Limb (tissue), 2 donors: ENCODE data around the gene LOXL1.
A peak's percentile ranks its signal among the peaks of the same experiment; 100 is the strongest.
"Not testable (repeated sequence)": the region's sequence is repeated elsewhere in the genome, so short reads cannot be mapped to it uniquely, and the experiment has no call there.

Experiments
- DNase-seq, 2 donors: peaks; one replicate each; pipeline ENCODE4 v3.0.0-alpha.2; 2016; ENCODE audit errors: extremely low spot score in 2 of 2

Gene LOXL1

DNA sequence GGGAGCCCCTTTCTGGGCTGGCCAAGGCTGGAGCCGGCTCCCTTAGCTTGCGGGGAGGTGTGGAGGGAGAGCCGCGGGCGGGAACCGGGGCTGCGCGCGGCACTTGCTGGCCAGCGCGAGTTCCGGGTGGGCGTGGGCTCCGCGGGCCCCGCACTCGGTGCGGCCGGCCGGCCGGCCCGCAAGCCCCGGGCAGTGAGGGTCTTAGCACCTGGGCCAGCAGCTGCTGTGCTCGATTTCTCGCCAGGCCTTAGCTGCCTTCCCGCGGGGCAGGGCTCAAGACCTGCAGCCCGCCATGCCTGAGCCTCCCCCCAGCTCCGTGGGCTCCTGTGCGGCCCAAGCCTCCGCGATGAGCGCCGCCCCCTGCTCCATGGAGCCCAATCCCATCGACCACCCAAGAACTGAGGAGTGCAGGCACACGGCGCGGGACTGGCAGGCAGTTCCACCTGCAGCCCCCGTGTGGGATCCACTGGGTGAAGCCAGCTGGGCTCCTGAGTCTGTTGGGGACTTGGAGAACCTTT is 47.5 kb downstream of the LOXL1 start:
- not testable (repeated sequence) for DNase-seq

DNA sequence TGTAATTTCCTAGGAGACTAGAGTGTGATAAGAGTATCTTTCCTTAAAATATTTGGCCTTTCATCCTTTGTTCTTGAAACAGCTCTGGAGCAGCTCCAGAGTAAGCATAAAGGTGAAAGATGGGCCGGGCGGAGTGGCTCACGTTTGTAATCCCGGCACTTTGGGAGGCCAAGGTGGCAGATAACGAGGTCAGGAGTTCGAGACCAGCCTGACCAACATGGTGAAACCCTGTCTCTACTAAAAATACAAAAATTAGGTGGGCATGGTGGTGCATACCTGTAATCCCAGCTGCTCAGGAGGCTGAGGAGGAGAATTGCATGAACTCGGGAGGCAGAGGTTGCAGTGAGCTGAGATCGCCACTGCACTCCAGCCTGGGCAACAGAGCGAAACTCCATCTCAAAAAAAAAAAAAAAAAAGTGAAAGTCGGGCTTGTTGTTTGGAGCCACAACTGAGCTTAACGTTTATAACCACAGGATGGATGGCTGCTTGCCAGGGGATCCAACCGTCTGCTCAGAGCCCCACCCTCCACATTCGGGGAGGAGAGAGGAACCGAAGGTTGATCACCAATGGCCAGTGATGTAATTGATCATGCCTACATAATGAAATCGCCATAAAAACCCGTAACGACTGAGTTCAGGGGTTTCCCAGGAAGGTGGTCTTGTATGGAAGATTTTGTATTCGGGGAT is 49.3 kb downstream of the LOXL1 start:
- not testable (repeated sequence) for DNase-seq

DNA sequence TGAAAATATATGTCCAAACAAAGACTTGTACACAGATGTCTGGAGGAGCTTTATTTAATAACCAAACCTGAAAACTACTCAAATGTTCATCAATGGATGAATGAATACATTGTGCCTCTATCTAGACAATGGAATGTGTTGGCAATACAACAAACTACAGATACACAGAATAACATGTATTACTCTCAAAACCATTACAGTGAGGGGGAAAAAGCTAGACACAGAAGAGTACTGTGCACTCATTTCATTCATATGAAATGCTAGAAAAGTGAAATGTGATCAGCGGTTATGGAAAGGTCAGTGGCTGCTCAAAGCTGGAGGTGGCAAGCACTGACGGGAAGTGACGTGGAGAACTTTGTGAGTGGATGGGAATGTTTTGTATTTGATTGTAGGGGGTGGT is 52.6 kb downstream of the LOXL1 start:
- DNase-seq, result no peak

DNA sequence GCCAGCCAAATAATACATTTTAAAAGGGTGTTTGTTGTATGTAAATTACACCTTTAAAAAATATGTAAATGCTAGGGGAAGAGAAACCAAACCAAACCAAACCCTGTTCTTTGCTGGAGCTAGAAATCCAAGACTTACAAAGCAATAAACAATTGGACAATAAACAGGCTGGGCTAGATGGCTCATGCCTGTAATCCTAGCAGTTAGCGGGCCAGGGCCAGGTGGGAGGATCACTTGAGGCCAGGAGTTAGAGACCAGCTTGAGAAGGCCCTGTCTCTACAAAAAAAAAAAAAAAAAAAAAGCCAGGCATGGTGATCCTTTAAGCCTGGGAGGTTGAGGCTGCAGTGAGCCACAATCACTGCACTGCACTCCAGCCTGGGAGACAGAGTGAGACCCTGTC is 53.4 kb downstream of the LOXL1 start:
- DNase-seq, result no peak

DNA sequence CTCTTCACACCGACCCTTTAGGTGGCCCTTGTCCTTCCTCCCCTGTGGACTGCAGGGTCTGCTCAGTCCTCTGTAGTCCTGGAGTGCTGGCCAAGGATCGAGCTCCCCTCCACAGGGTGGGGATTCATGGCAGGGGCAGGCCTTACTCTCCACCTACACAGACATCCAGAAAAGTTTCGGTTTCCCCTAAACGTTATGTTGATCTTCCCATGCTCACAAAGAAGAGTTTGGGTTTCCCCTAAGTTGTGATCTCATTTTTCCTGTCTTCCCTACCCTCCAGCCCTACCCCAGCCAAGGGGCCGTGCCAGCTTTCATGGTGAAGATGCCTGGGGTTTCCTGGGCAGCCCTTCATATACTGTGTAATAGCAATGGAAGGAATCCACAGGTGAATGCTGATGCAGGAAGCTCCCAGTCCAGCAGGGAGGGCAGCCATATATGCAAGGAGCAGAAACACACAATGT is 55.5 kb downstream of the LOXL1 start:
- no peak for DNase-seq

DNA sequence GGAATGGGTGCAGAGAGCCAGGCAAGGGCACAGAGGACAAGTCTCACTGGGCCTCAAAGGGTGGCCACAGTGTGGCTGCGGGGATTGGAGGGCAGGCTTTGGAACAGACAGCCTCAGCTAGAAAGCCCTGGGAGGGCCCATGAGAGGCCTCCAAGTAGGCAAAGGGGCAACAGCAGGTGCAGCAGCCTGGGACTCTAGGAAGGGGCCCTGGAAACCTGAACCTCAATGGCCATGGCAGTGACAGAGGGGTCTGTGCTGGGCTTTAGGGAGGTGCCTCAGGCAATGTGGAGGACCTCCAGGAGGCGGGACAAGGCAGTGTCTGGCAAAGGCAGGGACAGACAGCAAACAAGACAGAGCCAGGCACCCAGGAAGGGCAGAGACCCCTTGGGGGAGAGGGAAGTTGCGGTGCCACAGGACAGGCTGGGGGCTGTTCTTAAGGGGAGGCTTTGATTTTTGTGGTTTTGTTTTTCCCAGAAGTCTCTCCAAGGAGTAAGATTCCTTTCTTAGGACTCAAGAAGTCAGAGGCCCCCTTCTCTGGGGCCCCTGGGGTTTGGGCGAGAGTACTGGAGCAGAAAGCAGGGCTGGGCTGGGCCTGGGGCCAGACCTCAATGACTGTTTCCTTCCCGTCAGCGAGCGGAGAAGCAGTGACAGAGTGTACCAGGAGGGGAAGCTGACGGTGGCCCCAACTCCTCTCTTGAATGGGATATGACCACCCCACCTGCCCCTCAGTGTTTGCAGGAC is 56.1 kb downstream of the LOXL1 start:
- peak; percentile 60 to 77 for DNase-seq

DNA sequence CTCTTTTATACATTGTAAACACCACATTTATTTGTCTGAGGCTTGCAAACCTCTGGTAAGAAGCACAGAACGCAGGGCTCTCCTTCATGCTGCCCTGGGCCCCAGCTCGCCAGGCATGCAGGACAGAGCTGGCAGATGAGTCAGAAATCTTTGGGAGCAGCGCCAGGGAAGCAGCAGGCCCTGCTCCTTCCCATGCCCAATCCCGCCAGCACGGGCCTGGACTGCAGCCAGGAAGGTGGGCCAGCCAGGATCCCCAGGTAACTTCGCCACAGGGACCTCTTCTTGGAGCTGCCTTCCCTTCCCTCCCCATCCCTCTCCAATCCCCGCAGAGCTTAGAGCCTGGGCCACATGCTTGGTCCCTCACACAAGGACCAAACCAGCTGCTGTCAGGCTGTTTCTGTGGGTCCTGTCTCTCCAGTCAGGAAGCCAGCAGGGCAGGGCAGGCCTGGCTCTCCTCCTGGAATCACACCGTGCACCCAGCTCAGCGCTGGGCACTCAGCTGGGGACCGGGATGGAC is 57.0 kb downstream of the LOXL1 start:
- peak in 1 of 2 donors; percentile 55 for DNase-seq

DNA sequence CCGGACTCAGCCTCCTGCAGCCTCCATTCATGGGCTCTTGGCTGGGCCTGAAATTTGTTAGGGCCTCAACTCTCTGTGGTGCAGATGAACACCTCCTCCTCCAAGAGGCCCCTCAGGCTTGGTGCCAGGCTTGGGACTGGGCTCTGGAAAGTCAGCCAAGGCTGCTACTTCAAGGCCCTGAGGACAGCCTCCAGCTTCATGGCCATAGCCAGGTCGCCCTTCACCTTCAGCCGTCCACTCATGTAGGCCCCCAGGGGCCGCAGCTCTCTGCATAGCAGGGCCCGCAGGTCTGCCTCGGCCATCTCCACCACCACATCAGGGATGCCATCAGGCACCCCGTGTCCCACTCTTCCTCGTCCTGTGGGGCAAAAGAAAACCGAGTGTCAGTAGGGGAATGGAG is 57.5 kb downstream of the LOXL1 start:
- no peak for DNase-seq

GRCh38 chr15:73984208-73984979 is 58.1 kb downstream of the LOXL1 start:
- no peak for DNase-seq

GRCh38 chr15:73985101-73985873 is 59.0 kb downstream of the LOXL1 start:
- DNase-seq, result no peak

DNA sequence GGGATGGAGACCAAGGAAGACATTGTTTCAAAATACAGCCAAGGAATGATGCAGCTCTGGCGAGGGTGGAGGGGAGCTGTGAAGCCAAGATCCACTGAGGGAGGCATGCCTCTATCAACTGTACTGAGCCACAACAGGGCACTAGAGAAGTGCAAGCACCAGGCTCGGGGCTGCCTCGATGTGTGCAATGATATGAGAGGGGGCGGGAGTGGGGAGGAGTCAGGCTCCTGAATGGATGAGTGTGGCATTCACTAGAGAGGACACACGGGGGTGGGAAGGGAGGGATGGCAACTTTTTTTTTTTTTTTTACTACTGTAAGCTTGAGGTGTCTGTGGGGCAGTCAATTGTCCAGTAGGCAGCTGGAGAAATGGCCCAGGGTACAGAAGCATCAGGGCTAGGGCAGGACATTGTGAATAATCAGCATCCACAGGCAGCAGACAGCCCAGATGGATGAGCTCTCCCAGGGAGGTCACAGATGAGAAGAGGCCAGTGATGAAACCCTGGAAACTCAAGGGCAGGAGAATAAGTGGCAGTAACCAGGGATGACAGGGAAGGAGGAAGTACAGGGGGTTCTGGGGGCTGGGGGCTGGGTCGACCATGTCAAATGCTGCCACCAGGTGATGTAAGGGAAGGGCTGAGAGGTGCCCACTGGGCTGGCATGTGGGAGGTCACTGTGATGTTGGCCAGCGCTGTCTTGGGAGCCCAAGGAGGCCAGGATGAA is 60.0 kb downstream of the LOXL1 start:
- no peak for DNase-seq

DNA sequence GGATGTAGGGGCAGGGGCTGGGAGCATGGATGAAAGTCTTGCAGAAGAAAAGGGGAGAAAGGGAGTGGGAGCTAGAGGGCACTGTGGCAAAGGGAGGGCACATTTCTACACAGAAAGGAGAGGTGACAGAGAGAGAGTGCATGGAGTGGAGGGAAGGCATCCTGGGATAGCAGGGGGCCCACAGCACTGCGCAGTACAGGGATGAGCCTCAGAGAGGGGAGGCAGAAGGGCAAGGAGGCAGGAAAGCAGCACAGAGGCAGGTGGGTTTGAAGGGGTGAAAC is 60.5 kb downstream of the LOXL1 start:
- no peak for DNase-seq

DNA sequence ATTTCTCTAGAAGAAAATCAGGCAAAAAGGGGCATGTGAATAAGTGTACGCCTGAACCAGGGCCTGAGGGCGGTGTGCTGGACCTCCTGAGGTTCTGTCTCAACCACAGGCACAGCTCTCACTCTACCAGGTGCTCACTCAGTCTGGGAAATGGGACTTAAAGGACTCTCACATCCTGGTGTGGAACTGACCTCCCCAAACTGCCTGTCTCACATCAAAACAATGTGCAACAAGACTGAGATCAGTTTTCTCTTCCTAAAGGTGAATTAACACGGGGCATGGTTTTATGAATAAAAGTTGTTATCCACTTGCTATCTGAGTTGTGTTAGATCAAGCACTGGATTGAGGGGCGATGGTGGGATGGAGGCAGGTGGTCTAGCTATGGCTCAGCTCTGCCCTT is 61.0 kb downstream of the LOXL1 start:
- DNase-seq, result no peak

- DNase-seq, result no peak
Measured at GRCh38 chr15:73987681-73988444, 61.6 kb downstream of the LOXL1 start.

GRCh38 chr15:73988445-73988969 is 62.2 kb downstream of the LOXL1 start:
- no peak for DNase-seq

- DNase-seq, result no peak
Measured at GRCh38 chr15:73989001-73989798, 62.9 kb downstream of the LOXL1 start.

DNA sequence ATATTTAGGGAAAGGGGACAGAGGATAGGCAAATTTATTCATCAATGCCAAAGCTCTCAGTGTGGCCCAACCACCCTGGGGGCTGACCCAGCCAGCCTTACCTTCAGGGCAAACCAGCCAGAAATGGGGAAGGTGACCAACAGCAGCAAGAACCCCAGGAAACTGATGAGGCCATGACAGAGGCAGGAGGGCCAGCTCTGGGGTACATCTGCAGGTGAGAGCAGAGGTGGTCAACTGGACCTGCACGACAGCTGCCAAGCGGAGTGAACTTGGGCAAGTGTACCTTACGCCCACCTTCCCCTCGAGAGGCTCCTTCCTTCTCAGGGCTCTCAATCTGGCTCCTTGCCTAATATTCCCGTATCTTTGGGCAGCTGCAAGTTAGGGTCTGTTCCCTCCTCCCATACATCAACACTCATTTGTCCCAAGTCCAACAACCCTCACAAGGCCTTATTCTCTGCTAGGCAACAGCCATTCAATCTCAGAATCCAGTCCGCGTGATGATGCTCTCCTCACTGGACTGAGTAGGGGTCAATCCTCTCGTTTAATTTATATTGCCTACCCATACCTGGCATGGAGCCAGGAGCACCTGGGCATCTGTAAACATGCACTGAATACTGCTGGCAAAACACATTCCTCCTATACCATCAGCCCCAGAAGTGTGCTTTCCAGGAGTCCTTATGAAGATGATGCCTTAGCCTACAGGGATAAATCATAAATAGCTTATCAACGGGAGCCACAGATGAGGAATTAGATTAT is 64.2 kb downstream of the LOXL1 start:
- no peak for DNase-seq

- no peak for DNase-seq
Measured at GRCh38 chr15:73991260-73991659, 65.0 kb downstream of the LOXL1 start.
